Peyer's patch (tissue), 4 donors: ENCODE data around the gene C1QTNF2. TPM values are rescaled to one million over a fixed set of nuclear protein-coding genes. Genes with fewer than 3 reads are reported as not detected.
A peak's percentile ranks its signal among the peaks of the same experiment; 100 is the strongest.

Experiments
- DNase-seq, 3 donors: peaks; one replicate each; pipeline ENCODE4 v3.0.0-alpha.2; 2017 to 2019
- H3K27ac ChIP-seq, 4 donors: fragments of 200-600 bp; sonication (generic); one replicate each; pipeline ENCODE4 v1.5.1; 2016 to 2019
- H3K27me3 ChIP-seq, 2 donors: fragments of 200-600 bp; sonication (generic); one replicate each; pipeline ENCODE4 v1.5.1; 2019
- H3K36me3 ChIP-seq, 3 donors: fragments of 200-600 bp; sonication (generic); one replicate each; pipeline ENCODE4 v1.5.1; 2016 to 2019
- H3K4me1 ChIP-seq, 4 donors: fragments of 200-600 bp; sonication (generic); one replicate each; pipeline ENCODE4 v1.5.1; 2016 to 2019
- H3K4me3 ChIP-seq, 4 donors: fragments of 200-600 bp; sonication (generic); 1 replicate in 3 of 4; 2 replicates in 1 of 4; pipeline ENCODE4 v1.5.1; 2016 to 2019; ENCODE audit warnings: mild to moderate bottlenecking in 1 of 4
- H3K9me3 ChIP-seq, 4 donors: fragments of 200-600 bp; sonication (generic); one replicate each; pipeline ENCODE4 v1.5.1; 2016 to 2019; ENCODE audit warnings: mild to moderate bottlenecking in 1 of 4
- POLR2A ChIP-seq, 2 donors: fragments of 450-650 bp; IDR thresholded peaks; one replicate each; pipeline ENCODE4 v1.5.1; 2017; ENCODE audit warnings: antibody characterized with exemption in 2 of 2, mild to moderate bottlenecking in 2 of 2, moderate library complexity in 2 of 2
- total RNA-seq, 4 donors: library from RNA; depleted of rRNA; stranded (reverse); fragments of >200 nt; gene quantifications; one replicate each; pipeline ENCODE4 v1.1.0, GENCODE V29; 2016
- TF ChIP-seq, protein P1 (sequence below), 6 experiments: fragments of 450-650 bp in 4 of 6; fragments of 200-600 bp in 2 of 6; sonication (generic) in 1 of 6; IDR thresholded peaks; one replicate each; pipeline ENCODE4 v1.5.1; 2017 to 2019; ENCODE audit warnings: antibody characterized with exemption in 6 of 6, mild to moderate bottlenecking in 3 of 6, moderate library complexity in 1 of 6

Gene C1QTNF2
- total RNA-seq, 4 donors from 2014 or later = 0.54 to 2.8 (median 0.88) TPM; not detected in 1

DNA sequence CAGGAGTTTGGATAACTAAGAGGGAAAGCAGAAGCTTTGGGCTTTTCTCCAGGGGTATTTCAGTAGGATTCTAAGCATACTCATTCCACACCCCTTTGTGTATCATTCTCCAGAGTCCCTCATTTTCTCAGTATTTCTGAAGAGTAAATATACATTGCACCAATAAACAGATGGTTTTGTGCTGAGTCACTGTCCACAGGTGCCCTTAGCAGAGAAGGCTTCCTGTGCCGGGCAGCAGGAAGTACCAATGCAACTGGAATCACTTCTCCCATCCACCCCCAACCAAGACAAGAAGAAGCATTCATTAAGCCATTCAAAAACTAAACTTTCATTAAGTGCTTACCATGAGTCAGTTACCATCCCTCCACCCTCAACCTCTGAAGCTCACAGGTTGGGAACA is 54.5 kb downstream of the C1QTNF2 start:
- Histone ChIP-seq H3K4me1 (peaks cover 0 to 5% (median 2%) of the 10 kb centered on the region in 4 donors), H3K9me3 (no peaks in the 10 kb centered on the region), H3K36me3 (no peaks in the 10 kb centered on the region), H3K4me3 (no peak overlapping the region), H3K27ac (no peak overlapping the region), H3K27me3 (no peaks in the 10 kb centered on the region)
- no peak for TF ChIP-seq POLR2A (IDR thresholded peaks at IDR 0.05)
- TF ChIP-seq, protein P1, sequence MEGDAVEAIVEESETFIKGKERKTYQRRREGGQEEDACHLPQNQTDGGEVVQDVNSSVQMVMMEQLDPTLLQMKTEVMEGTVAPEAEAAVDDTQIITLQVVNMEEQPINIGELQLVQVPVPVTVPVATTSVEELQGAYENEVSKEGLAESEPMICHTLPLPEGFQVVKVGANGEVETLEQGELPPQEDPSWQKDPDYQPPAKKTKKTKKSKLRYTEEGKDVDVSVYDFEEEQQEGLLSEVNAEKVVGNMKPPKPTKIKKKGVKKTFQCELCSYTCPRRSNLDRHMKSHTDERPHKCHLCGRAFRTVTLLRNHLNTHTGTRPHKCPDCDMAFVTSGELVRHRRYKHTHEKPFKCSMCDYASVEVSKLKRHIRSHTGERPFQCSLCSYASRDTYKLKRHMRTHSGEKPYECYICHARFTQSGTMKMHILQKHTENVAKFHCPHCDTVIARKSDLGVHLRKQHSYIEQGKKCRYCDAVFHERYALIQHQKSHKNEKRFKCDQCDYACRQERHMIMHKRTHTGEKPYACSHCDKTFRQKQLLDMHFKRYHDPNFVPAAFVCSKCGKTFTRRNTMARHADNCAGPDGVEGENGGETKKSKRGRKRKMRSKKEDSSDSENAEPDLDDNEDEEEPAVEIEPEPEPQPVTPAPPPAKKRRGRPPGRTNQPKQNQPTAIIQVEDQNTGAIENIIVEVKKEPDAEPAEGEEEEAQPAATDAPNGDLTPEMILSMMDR (IDR thresholded peaks at IDR 0.05) = no peak
- DNase-seq = peak in 1 of 3 donors; percentile 78

DNA sequence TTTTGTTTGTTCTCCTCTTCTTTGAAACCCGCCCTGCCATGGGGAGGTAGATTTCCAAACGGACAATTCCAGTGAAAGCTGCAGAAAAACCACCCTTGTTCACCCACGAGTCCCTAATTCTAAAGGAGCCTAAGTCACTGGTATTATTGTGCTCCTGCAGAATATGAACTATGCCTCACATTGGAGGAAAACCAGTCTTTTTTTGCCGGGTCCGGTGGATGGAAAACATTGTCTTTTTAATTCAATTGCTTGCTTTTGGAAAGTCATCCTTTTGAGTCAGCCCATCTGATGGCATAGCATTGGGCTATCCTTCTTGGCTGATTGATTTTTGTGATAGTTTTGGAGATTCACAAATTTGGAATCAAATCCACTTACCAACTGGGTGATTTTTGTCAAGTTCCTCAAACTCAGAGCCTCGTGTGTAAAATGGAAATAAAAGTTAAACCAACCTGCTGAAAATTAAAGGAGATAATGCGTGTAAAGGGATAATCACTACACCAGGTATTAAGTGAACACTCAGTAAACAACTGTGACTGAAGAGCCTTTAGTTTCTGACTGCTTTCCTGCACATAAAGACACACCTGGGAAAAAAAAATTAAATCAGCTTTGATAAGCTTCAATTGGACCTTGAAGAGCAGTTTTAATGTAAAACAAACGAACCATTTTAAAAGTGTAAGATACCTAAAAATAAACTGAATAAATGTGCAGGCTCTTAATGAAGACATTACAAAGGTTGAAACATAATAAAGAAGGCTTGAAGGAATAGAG is 57.3 kb downstream of the C1QTNF2 start:
- Histone ChIP-seq H3K9me3 (no peaks in the 10 kb centered on the region), H3K27ac (no peak overlapping the region), H3K27me3 (no peaks in the 10 kb centered on the region)

DNA sequence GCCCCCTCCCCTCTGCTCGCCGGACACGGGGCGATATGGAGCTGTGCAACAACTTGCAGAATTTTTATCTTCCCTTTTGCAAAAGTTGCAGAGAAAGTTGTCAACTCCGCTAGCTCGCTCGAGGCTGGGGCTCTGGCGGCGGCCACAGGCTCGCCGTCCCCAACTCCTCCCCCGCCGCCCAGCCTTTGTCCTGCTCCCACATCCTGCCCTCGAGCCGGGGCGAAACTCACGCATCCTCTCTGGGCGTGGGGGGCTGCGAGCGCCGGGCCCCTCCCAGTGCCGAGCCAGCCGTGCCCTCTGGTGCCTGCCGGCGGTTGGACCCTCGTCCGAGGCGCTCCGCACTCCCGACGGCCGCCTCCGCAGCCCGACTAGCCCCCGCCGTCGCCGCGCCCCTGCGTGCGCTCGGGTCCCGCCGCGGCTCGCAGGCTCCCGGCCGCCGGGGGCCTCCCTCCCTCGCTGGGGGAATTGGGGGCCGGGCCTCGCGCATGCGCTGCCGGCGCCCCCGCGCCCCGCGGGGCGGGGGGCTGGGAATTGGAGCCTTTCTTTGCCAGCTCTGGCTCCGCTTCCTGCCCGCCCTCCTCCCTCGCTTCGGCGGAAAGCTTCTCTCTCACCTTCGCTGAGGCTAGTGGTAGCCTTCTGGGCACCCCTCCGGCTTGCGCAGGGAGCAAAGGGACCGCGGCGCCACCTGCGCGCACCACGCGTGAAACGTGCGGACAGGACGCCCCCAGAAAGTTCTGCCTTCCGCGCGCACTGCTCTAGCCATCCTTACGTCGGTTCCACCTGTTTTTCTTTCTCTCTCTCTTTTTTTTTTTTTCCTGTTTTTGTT is 58.1 kb downstream of the C1QTNF2 start, which contains the start of gene CCNJL:
Gene CCNJL, minus strand, starts transcription at position 431 of the 826 bp plus-strand sequence. CDS start 641 bp downstream, outside the sequence.
- peak in 1 of 2 donors; percentile 21 for TF ChIP-seq POLR2A (IDR thresholded peaks at IDR 0.05)
- TF ChIP-seq, protein P1 (IDR thresholded peaks at IDR 0.05) = no peak
- Histone ChIP-seq H3K36me3 (no peaks in the 10 kb centered on the region), H3K4me3 (peak within 1 kb of the TSS; percentile 42 to 81 (median 60)), H3K9me3 (no peaks in the 10 kb centered on the region), H3K4me1 (peaks cover 0 to 5% (median 2%) of the 10 kb centered on the region in 4 donors), H3K27ac (peak within 1 kb of the TSS; percentile 27 to 70 (median 45)), H3K27me3 (no peaks in the 10 kb centered on the region)
- DNase-seq = peak in 2 of 3 donors; percentile 57 to 65

More for the DNA sequence above, 57.3 kb downstream of the C1QTNF2 start:
- DNase-seq = no peak
- Histone ChIP-seq H3K4me3 (peak overlapping the region; percentile 42 to 81 (median 60)), H3K4me1 (peaks cover 0 to 5% (median 2%) of the 10 kb centered on the region in 4 donors), H3K36me3 (no peaks in the 10 kb centered on the region)
- TF ChIP-seq, protein P1 (IDR thresholded peaks at IDR 0.05) = no peak
- TF ChIP-seq POLR2A (IDR thresholded peaks at IDR 0.05) = no peak

DNA sequence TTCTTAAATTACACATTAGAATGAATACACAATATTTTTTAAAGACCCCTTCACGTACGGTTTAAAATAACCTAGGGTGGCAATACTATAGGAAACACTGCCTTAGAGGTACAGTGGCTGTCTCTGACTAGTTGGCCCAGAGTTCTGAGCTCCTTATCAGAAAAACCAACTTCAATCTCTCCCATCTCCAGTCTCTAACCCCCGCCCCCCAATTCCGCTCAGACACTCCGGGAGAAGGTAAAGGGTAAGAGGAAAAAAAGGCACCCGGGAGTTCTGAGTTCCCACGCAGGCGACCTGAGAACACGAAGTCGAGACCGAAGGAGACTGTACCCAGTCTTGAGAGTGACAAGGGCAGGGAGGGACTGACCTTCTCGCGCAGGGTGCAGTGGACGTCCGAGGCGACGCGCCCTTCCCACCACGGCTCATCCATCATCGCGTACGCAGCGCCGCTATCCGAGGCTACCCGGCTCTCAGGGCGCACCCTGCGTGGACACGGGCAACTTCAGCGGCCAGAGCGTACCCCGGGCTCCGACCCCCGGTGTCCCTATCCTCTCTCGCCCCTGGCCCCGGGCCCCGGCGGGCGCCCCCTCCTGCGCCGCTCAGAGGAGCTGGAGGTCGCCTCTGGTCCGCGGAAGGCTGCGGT is 58.8 kb downstream of the C1QTNF2 start:
- no peak for TF ChIP-seq POLR2A (IDR thresholded peaks at IDR 0.05)
- TF ChIP-seq, protein P1 (IDR thresholded peaks at IDR 0.05) = no peak
- H3K36me3 ChIP-seq = no peaks in the 10 kb centered on the region
- H3K9me3 ChIP-seq = no peaks in the 10 kb centered on the region
- H3K27ac ChIP-seq = peak overlapping the region; percentile 27 to 70 (median 45)
- peak in 1 of 3 donors; percentile 56 for DNase-seq
- H3K4me3 ChIP-seq = peak overlapping the region; percentile 42 to 81 (median 60)
- H3K4me1 ChIP-seq = peaks cover 0 to 11% (median 2%) of the 10 kb centered on the region in 4 donors
- no peaks in the 10 kb centered on the region for H3K27me3 ChIP-seq
